ENCODE results near the gene WWC2.

The WWC2 gene

GRCh38 chr4:183360161-183360919 lies 261.3 kb downstream of the WWC2 start:
- peak; percentile 68 for DNase-seq

GRCh38 chr4:183362036-183362435 lies 263.0 kb downstream of the WWC2 start:
- DNase-seq: no peak

- DNase-seq: no peak
These were observed 264.0 kb downstream of the WWC2 start for GRCh38 chr4:183362916-183363542.

- DNase-seq: no peak
These were observed 265.0 kb downstream of the WWC2 start for GRCh38 chr4:183364025-183364424.

GRCh38 chr4:183366206-183366835 lies 267.3 kb downstream of the WWC2 start:
- no peak for DNase-seq

GRCh38 chr4:183369073-183369472 lies 270.0 kb downstream of the WWC2 start:
- no peak for DNase-seq
